ENCODE measurements around the gene NR3C2.

DNA sequence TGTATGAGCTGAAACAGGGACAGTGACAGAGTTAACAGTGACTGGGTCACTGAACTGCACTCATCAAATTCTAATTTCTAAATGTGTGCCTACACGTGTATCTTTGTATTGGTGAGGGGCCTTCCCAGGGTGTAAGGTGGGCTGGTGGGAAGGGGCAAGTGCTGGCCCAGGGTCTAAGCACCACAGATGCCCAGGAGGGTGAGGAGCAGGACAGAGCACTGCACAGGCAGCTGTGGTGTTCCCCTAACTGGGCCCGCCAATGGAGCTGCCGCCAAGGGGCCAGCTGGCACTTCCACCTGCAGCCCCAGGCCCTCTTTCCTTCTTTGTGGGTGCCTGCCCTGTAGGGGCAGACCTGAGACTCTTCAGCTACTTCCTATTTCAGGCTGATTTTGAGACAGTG lies 360.5 kb downstream of the NR3C2 start:
- TF ChIP-seq TCF4 (CRISPR knock-in tag; IDR thresholded peaks at IDR 0.05; ENCODE audit: borderline replicate concordance) (no peak), ESRRG (CRISPR knock-in tag; IDR thresholded peaks at IDR 0.05) (no peak), GLIS3 (CRISPR knock-in tag; IDR thresholded peaks at IDR 0.05) (no peak), SNAI2 (CRISPR knock-in tag; IDR thresholded peaks at IDR 0.05) (no peak), ZFP30 (CRISPR knock-in tag; IDR thresholded peaks at IDR 0.05) (no peak), ZFP3 (CRISPR knock-in tag; IDR thresholded peaks at IDR 0.05) (no peak), RARB (CRISPR knock-in tag; IDR thresholded peaks at IDR 0.05) (no peak)
- TF ChIP-seq, protein P1, sequence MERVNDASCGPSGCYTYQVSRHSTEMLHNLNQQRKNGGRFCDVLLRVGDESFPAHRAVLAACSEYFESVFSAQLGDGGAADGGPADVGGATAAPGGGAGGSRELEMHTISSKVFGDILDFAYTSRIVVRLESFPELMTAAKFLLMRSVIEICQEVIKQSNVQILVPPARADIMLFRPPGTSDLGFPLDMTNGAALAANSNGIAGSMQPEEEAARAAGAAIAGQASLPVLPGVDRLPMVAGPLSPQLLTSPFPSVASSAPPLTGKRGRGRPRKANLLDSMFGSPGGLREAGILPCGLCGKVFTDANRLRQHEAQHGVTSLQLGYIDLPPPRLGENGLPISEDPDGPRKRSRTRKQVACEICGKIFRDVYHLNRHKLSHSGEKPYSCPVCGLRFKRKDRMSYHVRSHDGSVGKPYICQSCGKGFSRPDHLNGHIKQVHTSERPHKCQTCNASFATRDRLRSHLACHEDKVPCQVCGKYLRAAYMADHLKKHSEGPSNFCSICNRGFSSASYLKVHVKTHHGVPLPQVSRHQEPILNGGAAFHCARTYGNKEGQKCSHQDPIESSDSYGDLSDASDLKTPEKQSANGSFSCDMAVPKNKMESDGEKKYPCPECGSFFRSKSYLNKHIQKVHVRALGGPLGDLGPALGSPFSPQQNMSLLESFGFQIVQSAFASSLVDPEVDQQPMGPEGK (CRISPR knock-in tag; IDR thresholded peaks at IDR 0.05; ENCODE audit: borderline replicate concordance), result no peak
- TF ChIP-seq, protein P2, sequence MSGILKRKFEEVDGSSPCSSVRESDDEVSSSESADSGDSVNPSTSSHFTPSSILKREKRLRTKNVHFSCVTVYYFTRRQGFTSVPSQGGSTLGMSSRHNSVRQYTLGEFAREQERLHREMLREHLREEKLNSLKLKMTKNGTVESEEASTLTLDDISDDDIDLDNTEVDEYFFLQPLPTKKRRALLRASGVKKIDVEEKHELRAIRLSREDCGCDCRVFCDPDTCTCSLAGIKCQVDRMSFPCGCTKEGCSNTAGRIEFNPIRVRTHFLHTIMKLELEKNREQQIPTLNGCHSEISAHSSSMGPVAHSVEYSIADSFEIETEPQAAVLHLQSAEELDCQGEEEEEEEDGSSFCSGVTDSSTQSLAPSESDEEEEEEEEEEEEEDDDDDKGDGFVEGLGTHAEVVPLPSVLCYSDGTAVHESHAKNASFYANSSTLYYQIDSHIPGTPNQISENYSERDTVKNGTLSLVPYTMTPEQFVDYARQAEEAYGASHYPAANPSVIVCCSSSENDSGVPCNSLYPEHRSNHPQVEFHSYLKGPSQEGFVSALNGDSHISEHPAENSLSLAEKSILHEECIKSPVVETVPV (CRISPR knock-in tag; IDR thresholded peaks at IDR 0.05), result no peak
- TF ChIP-seq, protein P3, sequence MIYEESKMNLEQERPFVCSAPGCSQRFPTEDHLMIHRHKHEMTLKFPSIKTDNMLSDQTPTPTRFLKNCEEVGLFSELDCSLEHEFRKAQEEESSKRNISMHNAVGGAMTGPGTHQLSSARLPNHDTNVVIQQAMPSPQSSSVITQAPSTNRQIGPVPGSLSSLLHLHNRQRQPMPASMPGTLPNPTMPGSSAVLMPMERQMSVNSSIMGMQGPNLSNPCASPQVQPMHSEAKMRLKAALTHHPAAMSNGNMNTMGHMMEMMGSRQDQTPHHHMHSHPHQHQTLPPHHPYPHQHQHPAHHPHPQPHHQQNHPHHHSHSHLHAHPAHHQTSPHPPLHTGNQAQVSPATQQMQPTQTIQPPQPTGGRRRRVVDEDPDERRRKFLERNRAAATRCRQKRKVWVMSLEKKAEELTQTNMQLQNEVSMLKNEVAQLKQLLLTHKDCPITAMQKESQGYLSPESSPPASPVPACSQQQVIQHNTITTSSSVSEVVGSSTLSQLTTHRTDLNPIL (CRISPR knock-in tag; IDR thresholded peaks at IDR 0.05; ENCODE audit: low read depth), result no peak
